Endothelial cell of umbilical vein (primary cell): ENCODE measurements around the gene ZNF23. TPM values are rescaled to one million over a fixed set of nuclear protein-coding genes. Genes with fewer than 3 reads are reported as not detected.

Experiments
- BruUV-seq: library from RNA; stranded (reverse); fragments of 400-500 nt; replicated peaks from 2 replicates; lab custom pipeline; 2021; lab: Mats Ljungman, UMichigan
- CTCF ChIA-PET: fragments of 300-600, 350-600 bp; sonication (Branson Sonifier 250); formaldehyde crosslinking; loops from one replicate; lab custom pipeline; 2021; ENCODE audit warnings: antibody characterized with exemption, inconsistent platforms; lab: Charles Lee
- POLR2A ChIA-PET: fragments of 300-600, 350-600 bp; sonication (Branson Sonifier 250); formaldehyde crosslinking; loops from one replicate; lab custom pipeline; 2021; ENCODE audit warnings: antibody characterized with exemption, inconsistent platforms; lab: Charles Lee
- DNase-seq: peaks from one replicate; pipeline ENCODE4 v3.0.0-alpha.2; 2011; ENCODE audit warnings: low read depth, low spot score
- FAIRE-seq: peaks from 2 replicates; lab custom pipeline; 2011; peaks lifted over from hg19 to GRCh38; lab: Jason Lieb, UNC
- H2AFZ ChIP-seq: 2 replicates; pipeline ENCODE4 v1.6.0; 2012; ENCODE audit warnings: low read depth, low read length, control low read depth, inconsistent platforms
- H3K27ac ChIP-seq: 2 replicates; pipeline ENCODE4 v1.5.1; 2011; ENCODE audit warnings: low read depth, mild to moderate bottlenecking, control low read depth, low read length, moderate library complexity; ENCODE audit not compliant: insufficient read depth
- H3K27me3 ChIP-seq, 2 experiments: 2 replicates each; pipeline versions ENCODE4 v1.6.0 to v1.6.1; 2011; ENCODE audit warnings: low read length in 2 of 2, mixed read lengths in 1 of 2; ENCODE audit not compliant: control insufficient read depth in 2 of 2, insufficient read depth in 2 of 2
- H3K36me3 ChIP-seq, 2 experiments: 2 replicates in 1 of 2; 3 replicates in 1 of 2; pipeline ENCODE4 v1.5.1; 2011; ENCODE audit warnings: low read length in 2 of 2, mild to moderate bottlenecking in 1 of 2, moderate library complexity in 1 of 2; ENCODE audit not compliant: control insufficient read depth in 2 of 2, insufficient read depth in 2 of 2; ENCODE audit errors: extremely low read depth in 1 of 2
- H3K4me1 ChIP-seq: 3 replicates; pipeline ENCODE4 v1.5.1; 2011; ENCODE audit warnings: mild to moderate bottlenecking, low read length; ENCODE audit not compliant: control insufficient read depth, insufficient read depth; ENCODE audit errors: extremely low read depth
- H3K4me2 ChIP-seq: 2 replicates; pipeline ENCODE4 v1.6.1; 2011; ENCODE audit warnings: low read length, control low read depth, mixed read lengths; ENCODE audit not compliant: insufficient read depth
- H3K4me3 ChIP-seq, 3 experiments: fragments of 200-600 bp in 1 of 3; sonication (generic), shearing (Covaris generic) in 1 of 3; replicated peaks in 1 of 3; 2 replicates each; pipeline ENCODE4 v1.5.1; 2011 to 2016; ENCODE audit warnings: control low read depth in 3 of 3, low read length in 3 of 3, mild to moderate bottlenecking in 2 of 3, inconsistent platforms in 1 of 3, low read depth in 1 of 3, moderate library complexity in 1 of 3; ENCODE audit not compliant: insufficient read depth in 1 of 3
- H3K79me2 ChIP-seq: 2 replicates; pipeline ENCODE4 v1.6.0; 2012; ENCODE audit warnings: low read length, inconsistent platforms; ENCODE audit not compliant: control insufficient read depth, insufficient read depth
- H3K9ac ChIP-seq: replicated peaks from 2 replicates; pipeline ENCODE3; 2011; ENCODE audit warnings: low read length, control low read depth; ENCODE audit not compliant: insufficient read depth; ENCODE audit errors: extremely low read depth
- H3K9me1 ChIP-seq: replicated peaks from 3 replicates; pipeline ENCODE4 v1.6.0; 2011; ENCODE audit warnings: mild to moderate bottlenecking, low read length; ENCODE audit not compliant: control insufficient read depth, insufficient read depth; ENCODE audit errors: extremely low read depth
- H3K9me3 ChIP-seq: replicated peaks from 2 replicates; pipeline ENCODE4 v1.5.1; 2012; ENCODE audit warnings: low read length, inconsistent platforms; ENCODE audit not compliant: control insufficient read depth, insufficient read depth
- H4K20me1 ChIP-seq: replicated peaks from 2 replicates; pipeline ENCODE3; 2011; ENCODE audit warnings: mild to moderate bottlenecking, low read length; ENCODE audit not compliant: control insufficient read depth, insufficient read depth; ENCODE audit errors: extremely low read depth
- CTCF ChIP-seq, 2 donors: IDR thresholded peaks; 1 replicate in 1 of 2; 2 replicates in 1 of 2; pipeline ENCODE4 v1.5.1; 2011; ENCODE audit warnings: low read length in 2 of 2, mild to moderate bottlenecking in 2 of 2, moderate library complexity in 2 of 2, control low read depth in 1 of 2, inconsistent platforms in 1 of 2, low read depth in 1 of 2; ENCODE audit not compliant: insufficient read depth in 1 of 2; ENCODE audit errors: extremely low read depth in 1 of 2
- EZH2 ChIP-seq: IDR thresholded peaks from 2 replicates; pipeline ENCODE4 v1.6.1; 2012; ENCODE audit warnings: borderline replicate concordance, low read depth, mild to moderate bottlenecking, moderate library complexity, low read length, inconsistent platforms; ENCODE audit not compliant: severe bottlenecking
- FOS ChIP-seq: IDR thresholded peaks from 2 replicates; pipeline ENCODE4 v1.6.1; 2011; ENCODE audit warnings: mild to moderate bottlenecking, low read length, moderate library complexity, borderline replicate concordance; ENCODE audit not compliant: insufficient read depth
- GATA2 ChIP-seq: IDR thresholded peaks from 2 replicates; pipeline ENCODE4 v1.7.0; 2011; ENCODE audit warnings: low read depth, mild to moderate bottlenecking, moderate library complexity, mixed read lengths, low read length; ENCODE audit not compliant: insufficient read length, insufficient read depth
- JUN ChIP-seq: IDR thresholded peaks from 2 replicates; pipeline ENCODE4 v1.6.1; 2011; ENCODE audit warnings: borderline replicate concordance, low read depth; ENCODE audit not compliant: insufficient read length, insufficient read depth
- MAX ChIP-seq: IDR thresholded peaks from 2 replicates; pipeline ENCODE4 v1.6.1; 2011; ENCODE audit not compliant: insufficient read depth, insufficient read length
- MYC ChIP-seq: IDR thresholded peaks from one replicate; pipeline ENCODE4 v1.6.1; 2011; ENCODE audit warnings: mild to moderate bottlenecking, low read depth, low read length
- POLR2A ChIP-seq: IDR thresholded peaks from 2 replicates; pipeline ENCODE4 v1.6.1; 2012; ENCODE audit warnings: low read depth, mild to moderate bottlenecking, control low read depth, low read length
- POLR2AphosphoS5 ChIP-seq: IDR thresholded peaks from 2 replicates; pipeline ENCODE4 v1.6.1; 2012; ENCODE audit warnings: low read depth, mild to moderate bottlenecking, control low read depth, low read length, moderate library complexity; ENCODE audit not compliant: insufficient read depth
- dilution Hi-C: fragments of 300-500 bp; cut with MboI; formaldehyde crosslinking; loops from one replicate; pipeline ENCODE4 v1.15.0; 2019; ENCODE audit warnings: low sequenced_read_pairs; ENCODE audit not compliant: extremely low pct_ligation_motif_present
- intact Hi-C: fragments of 100-400 bp; cut with micrococcal nuclease; formaldehyde crosslinking; loops from one replicate; pipeline ENCODE4 v1.10.0; 2022
- polyA plus RNA-seq, 4 experiments: library from polyadenylated mRNA; depleted of rRNA in 3 of 4; stranded (reverse) in 3 of 4; unstranded in 1 of 4; fragments of >200 nt; gene quantifications; 2 replicates each; pipeline versions ENCODE4 v1.2.1 to v1.2.3, GENCODE V29; 2011 to 2012; ENCODE audit warnings: missing spikeins in 1 of 4
- total RNA-seq: library from RNA; stranded (reverse); gene quantifications from 2 replicates; pipeline ENCODE4 v1.2.3, GENCODE V29; 2021

ZNF23 gene
- total and polyA plus RNA-seq, 2 donors (not counting 3 experiments of a cell fraction or from before 2014, with no cell fraction given): 2.1 to 6.4 TPM

- H3K27ac ChIP-seq: no peak overlapping the region
- no peaks in the 10 kb centered on the region for H3K9me3 ChIP-seq
- TF ChIP-seq POLR2A: no peak
- no peak for TF ChIP-seq MYC
- TF ChIP-seq GATA2: no peak
- TF ChIP-seq MAX: no peak
- no peak for TF ChIP-seq EZH2
- TF ChIP-seq CTCF (IDR thresholded peaks at IDR 0.05; ENCODE audit: extremely low read depth in 1 of 2, insufficient read depth in 1 of 2, low read depth in 1 of 2, low read length in 2 of 2): no peak
- no peak for TF ChIP-seq POLR2AphosphoS5
- TF ChIP-seq FOS: no peak
- no peak for TF ChIP-seq JUN
- intact Hi-C loops: no loop called here
- no peak overlapping the region for H3K9ac ChIP-seq
- ChIA-PET POLR2A (interaction anchor here (0.6 kb wide), 1 partner anchor 137 kb away, joined by 3 read pairs; no protein-coding TSS in a partner anchor), CTCF (interaction anchor here (1.5 kb wide), 1 partner anchor 15 kb away, joined by 9 read pairs; no protein-coding TSS in a partner anchor)
- H3K9me1 ChIP-seq: no peaks in the 10 kb centered on the region
- H2AFZ ChIP-seq: no peak overlapping the region
- dilution Hi-C loops: no loop called here
- DNase-seq: no peak
- no TSS peak for BruUV-seq
- no peaks in the 10 kb centered on the region for H3K27me3 ChIP-seq
- peaks cover 15% of the 10 kb centered on the region for H3K4me1 ChIP-seq
- H3K36me3 ChIP-seq: no peaks in the 10 kb centered on the region
- no peak for FAIRE-seq
- no peak overlapping the region for H3K4me2 ChIP-seq
- no peak overlapping the region for H3K4me3 ChIP-seq
- peaks cover 2% of the 10 kb centered on the region for H3K79me2 ChIP-seq
- no peaks in the 10 kb centered on the region for H4K20me1 ChIP-seq
Measured at GRCh38 chr16:71464231-71464630, 2.2 kb upstream of the ZNF23 start.
